PFSK-1 (cell line): ENCODE data around the gene GBP2.

ENCODE experiments used
- POLR2AphosphoS5 ChIP-seq: IDR thresholded peaks from 2 replicates; pipeline ENCODE4 v1.6.1; 2012; ENCODE audit warnings: low read depth, mild to moderate bottlenecking, control low read depth, low read length, moderate library complexity
- SIN3A ChIP-seq: IDR thresholded peaks from 2 replicates; pipeline ENCODE4 v1.6.1; 2012; ENCODE audit warnings: mild to moderate bottlenecking, low read length, moderate library complexity, borderline replicate concordance; ENCODE audit not compliant: insufficient read depth
- TAF1 ChIP-seq: IDR thresholded peaks from 2 replicates; pipeline ENCODE4 v1.6.1; 2012; ENCODE audit warnings: low read length, control low read depth, borderline replicate concordance; ENCODE audit not compliant: insufficient read depth
- TF ChIP-seq, protein P1 (sequence below), 2 experiments: IDR thresholded peaks; 2 replicates each; pipeline versions ENCODE4 v1.6.1 to v1.8.0; 2011 to 2012; ENCODE audit warnings: low read depth in 2 of 2, low read length in 2 of 2, control low read depth in 1 of 2, inconsistent platforms in 1 of 2, mild to moderate bottlenecking in 1 of 2, moderate library complexity in 1 of 2; ENCODE audit not compliant: insufficient read depth in 1 of 2

GRCh38 chr1:89063094-89063493, 62.8 kb downstream of the GBP2 start:
- no peak for TF ChIP-seq POLR2AphosphoS5
- no peak for TF ChIP-seq SIN3A
- TF ChIP-seq TAF1, result no peak
- TF ChIP-seq, protein P1, sequence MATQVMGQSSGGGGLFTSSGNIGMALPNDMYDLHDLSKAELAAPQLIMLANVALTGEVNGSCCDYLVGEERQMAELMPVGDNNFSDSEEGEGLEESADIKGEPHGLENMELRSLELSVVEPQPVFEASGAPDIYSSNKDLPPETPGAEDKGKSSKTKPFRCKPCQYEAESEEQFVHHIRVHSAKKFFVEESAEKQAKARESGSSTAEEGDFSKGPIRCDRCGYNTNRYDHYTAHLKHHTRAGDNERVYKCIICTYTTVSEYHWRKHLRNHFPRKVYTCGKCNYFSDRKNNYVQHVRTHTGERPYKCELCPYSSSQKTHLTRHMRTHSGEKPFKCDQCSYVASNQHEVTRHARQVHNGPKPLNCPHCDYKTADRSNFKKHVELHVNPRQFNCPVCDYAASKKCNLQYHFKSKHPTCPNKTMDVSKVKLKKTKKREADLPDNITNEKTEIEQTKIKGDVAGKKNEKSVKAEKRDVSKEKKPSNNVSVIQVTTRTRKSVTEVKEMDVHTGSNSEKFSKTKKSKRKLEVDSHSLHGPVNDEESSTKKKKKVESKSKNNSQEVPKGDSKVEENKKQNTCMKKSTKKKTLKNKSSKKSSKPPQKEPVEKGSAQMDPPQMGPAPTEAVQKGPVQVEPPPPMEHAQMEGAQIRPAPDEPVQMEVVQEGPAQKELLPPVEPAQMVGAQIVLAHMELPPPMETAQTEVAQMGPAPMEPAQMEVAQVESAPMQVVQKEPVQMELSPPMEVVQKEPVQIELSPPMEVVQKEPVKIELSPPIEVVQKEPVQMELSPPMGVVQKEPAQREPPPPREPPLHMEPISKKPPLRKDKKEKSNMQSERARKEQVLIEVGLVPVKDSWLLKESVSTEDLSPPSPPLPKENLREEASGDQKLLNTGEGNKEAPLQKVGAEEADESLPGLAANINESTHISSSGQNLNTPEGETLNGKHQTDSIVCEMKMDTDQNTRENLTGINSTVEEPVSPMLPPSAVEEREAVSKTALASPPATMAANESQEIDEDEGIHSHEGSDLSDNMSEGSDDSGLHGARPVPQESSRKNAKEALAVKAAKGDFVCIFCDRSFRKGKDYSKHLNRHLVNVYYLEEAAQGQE (IDR thresholded peaks at IDR 0.05; ENCODE audit: insufficient read depth in 1 of 2, low read depth in 2 of 2, low read length in 2 of 2), result no peak
